Measurements from ENCODE around the gene USP4. TPM values are rescaled to one million over a fixed set of nuclear protein-coding genes. Genes with fewer than 3 reads are reported as not detected.

USP4 gene
- total RNA-seq, 3 donors from 2014 or later = 26.3 to 32.8 (median 29.9) TPM

DNA sequence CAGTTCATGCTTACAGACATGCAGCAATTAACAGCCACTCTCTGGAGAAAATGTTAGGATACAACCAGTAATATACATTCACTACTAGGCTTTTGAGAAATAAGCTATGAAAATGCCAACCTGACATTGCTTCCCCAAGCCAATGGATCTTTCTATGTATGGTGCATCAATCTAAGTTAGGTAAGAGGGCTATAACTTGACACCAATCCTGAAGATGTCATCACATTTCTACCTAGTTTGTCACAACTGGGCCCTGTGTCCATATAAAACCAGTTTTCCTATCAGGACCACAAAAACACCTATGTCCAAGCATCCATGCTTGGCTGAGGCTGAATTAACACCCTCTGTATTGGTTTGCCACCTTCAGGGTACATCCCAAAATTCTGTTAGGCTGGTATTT lies 32.1 kb upstream of the USP4 start:
- H3K27me3 ChIP-seq = no peaks in the 10 kb centered on the region

DNA sequence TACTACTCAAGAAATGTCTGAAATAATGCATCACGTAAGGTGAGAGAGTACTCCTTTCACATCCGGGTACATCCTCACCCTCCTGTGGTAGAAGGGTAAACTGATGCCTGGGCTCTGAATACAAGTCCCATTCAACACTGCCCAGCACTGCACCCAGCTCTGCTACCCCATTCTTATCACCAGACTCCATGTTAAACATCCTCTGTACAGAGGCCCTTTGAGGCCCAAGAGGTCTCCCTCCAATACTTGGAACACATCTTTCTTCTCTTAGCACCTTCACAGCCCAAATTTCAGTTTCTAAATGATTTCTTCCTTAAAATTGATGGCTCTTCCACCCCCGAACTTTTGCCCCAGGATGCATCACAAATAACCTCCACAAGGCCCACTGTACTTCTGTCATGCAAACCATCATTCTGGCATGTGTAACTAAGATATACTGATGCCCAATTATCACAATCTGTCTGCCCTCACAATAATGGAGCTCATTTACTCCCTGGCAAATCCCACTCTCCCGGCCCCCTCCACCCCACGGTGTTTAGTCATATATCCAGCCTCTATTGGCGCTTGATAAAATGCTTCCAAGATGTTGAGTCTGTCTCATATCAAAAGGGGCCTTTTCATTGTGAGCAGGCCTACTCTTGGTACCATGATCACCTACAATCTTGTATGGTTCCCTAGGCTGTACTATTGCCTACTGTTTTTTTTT lies 30.9 kb upstream of the USP4 start:
- TF ChIP-seq, protein P1, sequence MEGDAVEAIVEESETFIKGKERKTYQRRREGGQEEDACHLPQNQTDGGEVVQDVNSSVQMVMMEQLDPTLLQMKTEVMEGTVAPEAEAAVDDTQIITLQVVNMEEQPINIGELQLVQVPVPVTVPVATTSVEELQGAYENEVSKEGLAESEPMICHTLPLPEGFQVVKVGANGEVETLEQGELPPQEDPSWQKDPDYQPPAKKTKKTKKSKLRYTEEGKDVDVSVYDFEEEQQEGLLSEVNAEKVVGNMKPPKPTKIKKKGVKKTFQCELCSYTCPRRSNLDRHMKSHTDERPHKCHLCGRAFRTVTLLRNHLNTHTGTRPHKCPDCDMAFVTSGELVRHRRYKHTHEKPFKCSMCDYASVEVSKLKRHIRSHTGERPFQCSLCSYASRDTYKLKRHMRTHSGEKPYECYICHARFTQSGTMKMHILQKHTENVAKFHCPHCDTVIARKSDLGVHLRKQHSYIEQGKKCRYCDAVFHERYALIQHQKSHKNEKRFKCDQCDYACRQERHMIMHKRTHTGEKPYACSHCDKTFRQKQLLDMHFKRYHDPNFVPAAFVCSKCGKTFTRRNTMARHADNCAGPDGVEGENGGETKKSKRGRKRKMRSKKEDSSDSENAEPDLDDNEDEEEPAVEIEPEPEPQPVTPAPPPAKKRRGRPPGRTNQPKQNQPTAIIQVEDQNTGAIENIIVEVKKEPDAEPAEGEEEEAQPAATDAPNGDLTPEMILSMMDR (IDR thresholded peaks at IDR 0.05) = no peak
- TF ChIP-seq POLR2AphosphoS5 (IDR thresholded peaks at IDR 0.05) = no peak
- no peak for TF ChIP-seq POLR2A (IDR thresholded peaks at IDR 0.05)
- DNase-seq (ENCODE audit: low spot score in 2 of 2) = no peak
- Histone ChIP-seq H3K27ac (no peak overlapping the region), H3K36me3 (no peaks in the 10 kb centered on the region), H3K4me3 (no peak overlapping the region), H3K27me3 (no peaks in the 10 kb centered on the region), H3K9me3 (no peaks in the 10 kb centered on the region), H3K4me1 (no peaks in the 10 kb centered on the region)
- intact Hi-C loops (cut with DNase I; ENCODE audit: low total_unique reads) = loop anchor here (5.0 kb wide), 1 partner anchor 367 kb away; no protein-coding TSS in a partner anchor

More for the DNA sequence above, 32.1 kb upstream of the USP4 start:
- TF ChIP-seq, protein P1 (IDR thresholded peaks at IDR 0.05) = no peak
- TF ChIP-seq POLR2AphosphoS5 (IDR thresholded peaks at IDR 0.05) (no peak), POLR2A (IDR thresholded peaks at IDR 0.05) (no peak)
- no peak overlapping the region for H3K4me3 ChIP-seq
- no peaks in the 10 kb centered on the region for H3K9me3 ChIP-seq
- H3K27ac ChIP-seq = no peak overlapping the region
- no peaks in the 10 kb centered on the region for H3K4me1 ChIP-seq
- DNase-seq (ENCODE audit: low spot score in 2 of 2) = no peak
- intact Hi-C loops (cut with DNase I; ENCODE audit: low total_unique reads) = loop anchor here (5.0 kb wide), 1 partner anchor 365 kb away; no protein-coding TSS in a partner anchor
- no peaks in the 10 kb centered on the region for H3K36me3 ChIP-seq

DNA sequence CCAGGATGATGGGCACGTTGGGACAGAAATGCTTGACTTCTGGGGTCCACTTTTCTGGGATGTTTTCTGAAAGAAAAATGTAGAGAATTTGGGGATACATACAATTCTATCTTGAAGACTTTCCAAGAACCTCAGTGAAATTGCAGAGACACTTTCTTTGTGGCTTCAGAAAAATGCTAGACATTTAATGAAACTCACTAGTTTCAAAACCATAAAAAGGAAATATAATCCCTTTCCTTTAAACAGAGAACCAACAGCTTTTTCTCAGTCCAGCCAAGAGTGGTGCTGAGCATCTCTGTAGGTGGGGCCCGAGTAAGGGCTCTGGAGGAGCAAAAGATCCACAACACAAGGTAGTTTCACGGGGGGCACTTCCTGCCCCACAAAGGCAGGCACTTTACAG lies 22.7 kb upstream of the USP4 start:
- H3K4me3 ChIP-seq = no peak overlapping the region
- DNase-seq (ENCODE audit: low spot score in 2 of 2) = no peak
- peaks cover 0 to 5% of the 10 kb centered on the region in 2 donors for H3K4me1 ChIP-seq
- no peaks in the 10 kb centered on the region for H3K9me3 ChIP-seq
- H3K27ac ChIP-seq = peak overlapping the region in 1 of 2 donors; percentile 18
- H3K36me3 ChIP-seq = no peaks in the 10 kb centered on the region
- TF ChIP-seq, protein P1 (IDR thresholded peaks at IDR 0.05) = no peak
- TF ChIP-seq POLR2AphosphoS5 (IDR thresholded peaks at IDR 0.05) (no peak), POLR2A (IDR thresholded peaks at IDR 0.05) (no peak)
- intact Hi-C loops (cut with DNase I; ENCODE audit: low total_unique reads) = no loop called here
- H3K27me3 ChIP-seq = no peaks in the 10 kb centered on the region

DNA sequence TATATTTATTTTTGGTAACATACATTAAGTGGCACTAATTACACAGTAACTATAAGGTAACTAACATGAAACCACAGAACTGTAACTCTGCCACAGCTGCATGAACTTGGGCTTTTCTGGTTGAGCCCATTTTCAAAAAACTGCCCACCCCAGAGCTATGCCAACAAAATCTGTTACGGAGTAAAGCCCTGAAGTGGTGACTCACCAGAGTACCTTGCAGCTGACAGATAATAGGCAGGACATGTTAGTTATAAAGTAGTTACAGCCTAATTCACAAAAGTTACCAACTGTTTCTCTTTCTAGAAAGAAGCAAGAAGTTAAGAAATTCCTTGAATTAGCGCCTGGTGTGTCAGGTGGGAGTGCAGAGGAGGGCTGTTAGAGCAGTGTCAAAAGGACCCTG lies 19.8 kb upstream of the USP4 start:
- Histone ChIP-seq H3K4me1 (peaks cover 0 to 10% of the 10 kb centered on the region in 2 donors), H3K27ac (peak overlapping the region; percentile 89 to 97), H3K9me3 (no peaks in the 10 kb centered on the region), H3K4me3 (no peak overlapping the region), H3K36me3 (no peaks in the 10 kb centered on the region), H3K27me3 (no peaks in the 10 kb centered on the region)
- intact Hi-C loops (cut with DNase I; ENCODE audit: low total_unique reads) = no loop called here
- no peak for DNase-seq (ENCODE audit: low spot score in 2 of 2)
- TF ChIP-seq POLR2A (IDR thresholded peaks at IDR 0.05) = no peak
- TF ChIP-seq POLR2AphosphoS5 (IDR thresholded peaks at IDR 0.05) = no peak
- TF ChIP-seq, protein P1 (IDR thresholded peaks at IDR 0.05) = no peak

DNA sequence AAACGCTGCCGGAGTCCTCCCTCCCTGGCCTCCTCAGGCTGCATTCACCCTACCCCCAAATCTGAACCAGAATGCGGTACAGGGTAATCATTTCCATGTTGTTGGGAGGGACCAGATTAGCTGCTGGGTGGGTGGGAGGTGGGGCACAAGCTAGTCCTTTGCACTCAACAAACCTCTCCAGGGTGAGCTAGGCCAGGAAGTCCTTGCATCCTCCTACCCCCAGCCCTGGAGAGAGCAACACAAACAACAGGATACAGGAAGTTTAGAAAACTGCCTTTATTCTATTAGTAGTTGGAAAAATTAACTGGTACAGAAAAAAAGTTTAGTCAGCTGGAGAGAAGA lies 19.0 kb upstream of the USP4 start:
- peaks cover 0 to 10% of the 10 kb centered on the region in 2 donors for H3K4me1 ChIP-seq
- intact Hi-C loops (cut with DNase I; ENCODE audit: low total_unique reads) = no loop called here
- peak overlapping the region; percentile 76 to 97 (median 80) for H3K4me3 ChIP-seq
- no peak for DNase-seq (ENCODE audit: low spot score in 2 of 2)
- no peaks in the 10 kb centered on the region for H3K27me3 ChIP-seq
- no peak for TF ChIP-seq POLR2A (IDR thresholded peaks at IDR 0.05)
- H3K27ac ChIP-seq = peak overlapping the region; percentile 89 to 97
- no peaks in the 10 kb centered on the region for H3K36me3 ChIP-seq
- H3K9me3 ChIP-seq = no peaks in the 10 kb centered on the region
